Thyroid gland (tissue), 4 donors: ENCODE data around the gene SIVA1. TPM values are rescaled to one million over a fixed set of nuclear protein-coding genes. Genes with fewer than 3 reads are reported as not detected.

Experiments
- DNase-seq, 2 donors: peaks; one replicate each; pipeline ENCODE4 v3.0.0-alpha.2; 2019
- H3K27ac ChIP-seq, 3 donors: fragments of 200-600 bp; sonication (generic); 1 replicate in 2 of 3; 2 replicates in 1 of 3; pipeline ENCODE4 v1.5.1; 2016 to 2019; ENCODE audit warnings: mild to moderate bottlenecking in 1 of 3, moderate library complexity in 1 of 3
- H3K27me3 ChIP-seq: fragments of 200-600 bp; sonication (generic); one replicate; pipeline ENCODE4 v1.5.1; 2019
- H3K36me3 ChIP-seq, 2 donors: fragments of 200-600 bp; sonication (generic); one replicate each; pipeline ENCODE4 v1.5.1; 2016 to 2019
- H3K4me1 ChIP-seq, 2 donors: fragments of 200-600 bp; sonication (generic); one replicate each; pipeline ENCODE4 v1.5.1; 2017 to 2019
- H3K4me3 ChIP-seq, 3 donors: fragments of 200-600 bp; sonication (generic); replicated peaks in 1 of 3; 1 replicate in 2 of 3; 2 replicates in 1 of 3; pipeline ENCODE4 v1.5.1; 2016; ENCODE audit warnings: mild to moderate bottlenecking in 1 of 3
- H3K9me3 ChIP-seq: fragments of 200-600 bp; sonication (generic); one replicate; pipeline ENCODE4 v1.5.1; 2017
- POLR2A ChIP-seq, 2 donors: fragments of 450-650 bp; IDR thresholded peaks; one replicate each; pipeline ENCODE4 v1.6.1; 2017; ENCODE audit warnings: antibody characterized with exemption in 2 of 2, mild to moderate bottlenecking in 2 of 2, moderate library complexity in 1 of 2
- whole genome bisulfite sequencing, 2 donors: methylation state at CpG; one replicate each; pipeline ENCODE4 v1.1.5; 2017; 5-methylcytosine and 5-hydroxymethylcytosine counted together
- intact Hi-C: fragments of 100-400 bp; cut with DNase I; formaldehyde crosslinking; loops from one replicate; pipeline ENCODE4 v1.15.1; 2023
- total RNA-seq, 4 donors: library from RNA; depleted of rRNA; stranded (reverse); fragments of >200 nt; gene quantifications; one replicate each; pipeline ENCODE4 v1.2.3, GENCODE V29; 2016
- TF ChIP-seq, protein P1 (sequence below), 6 experiments: fragments of 200-600 bp in 3 of 6; fragments of 450-650 bp in 3 of 6; sonication (generic) in 3 of 6; IDR thresholded peaks; one replicate each; pipeline ENCODE4 v1.5.1; 2016 to 2019; ENCODE audit warnings: antibody characterized with exemption in 6 of 6, mild to moderate bottlenecking in 2 of 6, inconsistent platforms in 1 of 6, moderate library complexity in 1 of 6

The SIVA1 gene
- total RNA-seq, 4 donors from 2014 or later = 137 to 388 (median 239) TPM

DNA sequence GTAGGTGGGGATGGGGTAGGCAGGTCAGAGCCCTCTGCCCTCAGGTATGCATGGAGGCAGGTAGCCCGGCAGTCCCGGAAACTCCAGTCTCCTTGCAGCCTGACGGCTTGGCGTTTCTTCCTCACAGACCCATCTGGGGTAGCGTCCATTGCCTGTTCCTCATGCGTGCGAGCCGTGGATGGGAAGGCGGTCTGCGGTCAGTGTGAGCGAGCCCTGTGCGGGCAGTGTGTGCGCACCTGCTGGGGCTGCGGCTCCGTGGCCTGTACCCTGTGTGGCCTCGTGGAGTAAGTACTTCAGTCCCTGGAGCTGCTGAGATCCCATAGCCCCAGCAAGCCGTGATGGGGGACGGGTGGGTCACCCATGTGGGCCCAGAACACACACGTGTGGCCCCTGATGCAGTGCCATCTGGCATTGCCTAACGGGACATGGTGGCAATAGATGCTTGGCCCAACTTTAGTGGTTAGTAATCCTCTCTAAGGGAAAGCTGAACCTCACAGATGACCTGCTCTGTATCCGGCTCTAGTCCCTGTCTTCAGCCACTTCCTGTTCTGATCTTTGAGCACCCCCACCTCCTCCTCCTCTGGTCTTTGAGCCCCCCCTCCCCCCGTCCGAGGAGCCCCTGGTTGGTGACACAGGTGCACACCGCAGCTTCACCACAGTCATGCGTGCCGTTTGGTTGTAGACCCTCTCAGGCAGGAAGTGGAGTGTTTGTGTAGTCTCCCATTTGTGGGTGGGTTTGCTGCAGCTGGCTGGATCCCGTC, 3.7 kb downstream of the SIVA1 start:
- TF ChIP-seq POLR2A (IDR thresholded peaks at IDR 0.05) = no peak
- TF ChIP-seq, protein P1, sequence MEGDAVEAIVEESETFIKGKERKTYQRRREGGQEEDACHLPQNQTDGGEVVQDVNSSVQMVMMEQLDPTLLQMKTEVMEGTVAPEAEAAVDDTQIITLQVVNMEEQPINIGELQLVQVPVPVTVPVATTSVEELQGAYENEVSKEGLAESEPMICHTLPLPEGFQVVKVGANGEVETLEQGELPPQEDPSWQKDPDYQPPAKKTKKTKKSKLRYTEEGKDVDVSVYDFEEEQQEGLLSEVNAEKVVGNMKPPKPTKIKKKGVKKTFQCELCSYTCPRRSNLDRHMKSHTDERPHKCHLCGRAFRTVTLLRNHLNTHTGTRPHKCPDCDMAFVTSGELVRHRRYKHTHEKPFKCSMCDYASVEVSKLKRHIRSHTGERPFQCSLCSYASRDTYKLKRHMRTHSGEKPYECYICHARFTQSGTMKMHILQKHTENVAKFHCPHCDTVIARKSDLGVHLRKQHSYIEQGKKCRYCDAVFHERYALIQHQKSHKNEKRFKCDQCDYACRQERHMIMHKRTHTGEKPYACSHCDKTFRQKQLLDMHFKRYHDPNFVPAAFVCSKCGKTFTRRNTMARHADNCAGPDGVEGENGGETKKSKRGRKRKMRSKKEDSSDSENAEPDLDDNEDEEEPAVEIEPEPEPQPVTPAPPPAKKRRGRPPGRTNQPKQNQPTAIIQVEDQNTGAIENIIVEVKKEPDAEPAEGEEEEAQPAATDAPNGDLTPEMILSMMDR (IDR thresholded peaks at IDR 0.05) = no peak
- intact Hi-C loops = no loop called here
- peaks cover 23 to 39% of the 10 kb centered on the region in 2 donors for H3K36me3 ChIP-seq

GRCh38 chr14:104757238-104757585, 4.3 kb downstream of the SIVA1 start:
- Histone ChIP-seq H3K27ac (no peak overlapping the region), H3K9me3 (no peaks in the 10 kb centered on the region), H3K4me1 (peaks cover 12 to 16% of the 10 kb centered on the region in 2 donors), H3K36me3 (peaks cover 27 to 39% of the 10 kb centered on the region in 2 donors), H3K27me3 (no peaks in the 10 kb centered on the region), H3K4me3 (no peak overlapping the region)
- intact Hi-C loops = no loop called here
- 85 to 91% methylated on average over 10 of the region's 10 CpGs for WGBS, 2 donors
- no peak for DNase-seq
- TF ChIP-seq POLR2A (IDR thresholded peaks at IDR 0.05) = no peak
- TF ChIP-seq, protein P1 (IDR thresholded peaks at IDR 0.05) = no peak

More for the DNA sequence above, 3.7 kb downstream of the SIVA1 start:
- 75 to 83% methylated on average over 16 to 23 of the region's 27 CpGs for WGBS, 2 donors
- Histone ChIP-seq H3K4me1 (peaks cover 16 to 21% of the 10 kb centered on the region in 2 donors), H3K4me3 (no peak overlapping the region), H3K27me3 (no peaks in the 10 kb centered on the region), H3K9me3 (no peaks in the 10 kb centered on the region), H3K27ac (no peak overlapping the region)
- DNase-seq = no peak

DNA sequence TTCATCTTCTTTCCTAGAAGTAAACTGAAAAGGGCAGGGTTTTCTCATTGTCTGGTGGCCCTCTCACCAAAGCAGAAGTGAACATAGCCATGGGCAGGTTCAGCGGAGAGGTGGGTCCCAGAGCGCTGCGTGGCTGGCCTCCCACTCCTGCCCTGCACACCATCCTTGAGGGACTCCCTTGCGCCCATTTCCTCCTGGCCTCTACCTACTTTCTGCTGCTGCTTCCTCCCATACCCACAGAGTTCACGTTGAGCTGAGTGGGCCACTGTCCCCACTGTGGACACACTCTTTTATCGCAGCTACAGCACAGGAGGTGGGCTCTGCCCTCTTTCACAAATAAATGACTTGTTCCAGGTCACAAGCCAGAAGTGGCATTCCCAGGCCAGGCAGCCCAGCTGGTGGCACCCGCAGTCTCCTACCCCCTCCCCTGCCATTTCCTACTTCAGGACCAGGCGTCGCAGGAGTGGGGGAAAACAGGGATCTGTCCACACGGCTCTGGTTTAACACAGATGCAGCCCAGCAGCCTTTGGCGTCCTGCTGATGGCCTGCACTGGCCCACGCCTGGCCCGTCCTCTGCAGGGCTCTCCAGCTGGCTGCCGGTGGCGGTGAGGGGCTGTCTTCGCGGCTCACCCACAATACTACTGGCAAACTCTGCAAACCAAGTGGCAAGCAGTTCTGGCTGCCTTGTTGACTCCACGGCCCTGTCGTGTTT, 4.9 kb downstream of the SIVA1 start:
- H3K27me3 ChIP-seq = no peaks in the 10 kb centered on the region
- no peak for DNase-seq
- H3K27ac ChIP-seq = no peak overlapping the region
- peaks cover 27 to 39% of the 10 kb centered on the region in 2 donors for H3K36me3 ChIP-seq
- peaks cover 11 to 15% of the 10 kb centered on the region in 2 donors for H3K4me1 ChIP-seq
- intact Hi-C loops = no loop called here
- WGBS, 2 donors = 89 to 93% methylated on average over 19 of the region's 19 CpGs
- H3K4me3 ChIP-seq = no peak overlapping the region
- TF ChIP-seq, protein P1 (IDR thresholded peaks at IDR 0.05) = no peak
- TF ChIP-seq POLR2A (IDR thresholded peaks at IDR 0.05) = no peak
- H3K9me3 ChIP-seq = no peaks in the 10 kb centered on the region

GRCh38 chr14:104758981-104759969, 6.3 kb downstream of the SIVA1 start:
- Histone ChIP-seq H3K4me1 (peaks cover 3 to 8% of the 10 kb centered on the region in 2 donors), H3K27ac (no peak overlapping the region), H3K36me3 (peaks cover 27 to 39% of the 10 kb centered on the region in 2 donors), H3K9me3 (no peaks in the 10 kb centered on the region), H3K4me3 (no peak overlapping the region), H3K27me3 (no peaks in the 10 kb centered on the region)
- no peak for DNase-seq
- TF ChIP-seq POLR2A (IDR thresholded peaks at IDR 0.05) = no peak
- TF ChIP-seq, protein P1 (IDR thresholded peaks at IDR 0.05) = no peak
- intact Hi-C loops = no loop called here
- 93 to 95% methylated on average over 28 to 29 of the region's 30 CpGs for WGBS, 2 donors
